Neural crest cell (in vitro differentiated cells): ENCODE results near the gene EXOC3. TPM values are rescaled to one million over a fixed set of nuclear protein-coding genes. Genes with fewer than 3 reads are reported as not detected.

Experiments
- DNase-seq: peaks from one replicate; pipeline ENCODE4 v3.0.0; 2021; ENCODE audit warnings: low read depth, mixed read lengths, low spot score
- H3K27ac Mint-ChIP-seq: one replicate; pipeline ENCODE4 v1.8.0; 2021; ENCODE audit warnings: mild to moderate bottlenecking, mixed read lengths; ENCODE audit not compliant: unreplicated experiment
- H3K27me3 Mint-ChIP-seq: 2 replicates; pipeline ENCODE4 v1.8.0; 2021; ENCODE audit warnings: low read depth, mild to moderate bottlenecking, mixed read lengths
- H3K36me3 Mint-ChIP-seq: 2 replicates; pipeline ENCODE4 v1.8.0; 2021; ENCODE audit warnings: low read depth, mild to moderate bottlenecking, mixed read lengths
- H3K4me1 Mint-ChIP-seq: 2 replicates; pipeline ENCODE4 v1.8.0; 2021; ENCODE audit warnings: mixed read lengths
- H3K4me3 Mint-ChIP-seq: one replicate; pipeline ENCODE4 v1.8.0; 2021; ENCODE audit warnings: mild to moderate bottlenecking, mixed read lengths
- H3K9me3 Mint-ChIP-seq: 2 replicates; pipeline ENCODE4 v1.8.0; 2021; ENCODE audit warnings: mixed read lengths
- total RNA-seq: library from RNA; stranded (reverse); gene quantifications from 2 replicates; pipeline ENCODE4 v1.2.1, GENCODE V29; 2021
- TF ChIP-seq, protein P1 (sequence below): fragments of 200-600 bp; sonication (generic); conservative IDR thresholded peaks from 2 replicates; pipeline ENCODE4 v1.5.0; 2021; ENCODE audit warnings: antibody characterized with exemption, mild to moderate bottlenecking

The EXOC3 gene
- total RNA-seq, 1 donor from 2014 or later: 61.3 TPM

DNA sequence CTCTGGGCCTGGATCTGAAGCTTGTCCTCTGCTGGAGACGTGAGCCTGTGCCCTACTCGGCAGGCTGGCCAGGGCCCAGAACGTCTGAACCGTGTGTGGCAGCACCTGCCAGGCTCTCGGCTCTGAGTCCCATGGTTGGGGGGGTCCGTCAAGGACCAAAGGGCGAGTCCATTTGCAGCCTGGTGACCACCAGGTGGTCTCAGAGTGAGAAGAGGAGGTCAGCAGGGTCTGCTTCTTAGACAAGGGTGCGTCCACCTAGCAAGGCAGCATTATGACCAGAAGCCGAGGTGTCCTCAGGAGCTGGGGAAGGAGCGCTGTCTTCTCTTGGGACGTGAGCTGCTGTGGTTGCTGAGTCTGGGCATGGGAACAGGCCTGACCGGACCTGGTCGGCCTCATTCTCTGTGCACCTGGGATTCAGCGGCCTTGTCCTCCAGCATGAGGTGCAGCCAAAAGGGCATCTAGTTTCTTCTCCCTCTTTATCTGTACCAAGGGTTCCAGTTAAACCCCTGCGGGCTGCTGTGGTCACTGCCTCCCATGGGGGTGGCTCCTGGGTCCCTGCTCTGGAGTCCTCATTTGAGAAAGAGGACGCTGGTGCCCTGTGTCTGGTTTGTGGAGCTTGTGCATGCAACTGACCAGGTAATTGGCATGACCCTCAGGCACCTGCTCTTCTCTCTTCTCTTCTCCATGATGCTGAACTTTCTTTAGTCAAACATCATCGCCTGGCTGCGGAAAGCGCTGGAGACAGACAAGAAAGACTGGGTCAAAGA is 14.4 kb downstream of the EXOC3 start:
- Mint-ChIP-seq H3K36me3 (peaks cover 28% of the 10 kb centered on the region), H3K27ac (no peak overlapping the region), H3K4me3 (no peak overlapping the region), H3K4me1 (no peaks in the 10 kb centered on the region), H3K27me3 (no peaks in the 10 kb centered on the region), H3K9me3 (no peaks in the 10 kb centered on the region)
- DNase-seq: no peak
- TF ChIP-seq, protein P1, sequence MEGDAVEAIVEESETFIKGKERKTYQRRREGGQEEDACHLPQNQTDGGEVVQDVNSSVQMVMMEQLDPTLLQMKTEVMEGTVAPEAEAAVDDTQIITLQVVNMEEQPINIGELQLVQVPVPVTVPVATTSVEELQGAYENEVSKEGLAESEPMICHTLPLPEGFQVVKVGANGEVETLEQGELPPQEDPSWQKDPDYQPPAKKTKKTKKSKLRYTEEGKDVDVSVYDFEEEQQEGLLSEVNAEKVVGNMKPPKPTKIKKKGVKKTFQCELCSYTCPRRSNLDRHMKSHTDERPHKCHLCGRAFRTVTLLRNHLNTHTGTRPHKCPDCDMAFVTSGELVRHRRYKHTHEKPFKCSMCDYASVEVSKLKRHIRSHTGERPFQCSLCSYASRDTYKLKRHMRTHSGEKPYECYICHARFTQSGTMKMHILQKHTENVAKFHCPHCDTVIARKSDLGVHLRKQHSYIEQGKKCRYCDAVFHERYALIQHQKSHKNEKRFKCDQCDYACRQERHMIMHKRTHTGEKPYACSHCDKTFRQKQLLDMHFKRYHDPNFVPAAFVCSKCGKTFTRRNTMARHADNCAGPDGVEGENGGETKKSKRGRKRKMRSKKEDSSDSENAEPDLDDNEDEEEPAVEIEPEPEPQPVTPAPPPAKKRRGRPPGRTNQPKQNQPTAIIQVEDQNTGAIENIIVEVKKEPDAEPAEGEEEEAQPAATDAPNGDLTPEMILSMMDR: no peak

DNA sequence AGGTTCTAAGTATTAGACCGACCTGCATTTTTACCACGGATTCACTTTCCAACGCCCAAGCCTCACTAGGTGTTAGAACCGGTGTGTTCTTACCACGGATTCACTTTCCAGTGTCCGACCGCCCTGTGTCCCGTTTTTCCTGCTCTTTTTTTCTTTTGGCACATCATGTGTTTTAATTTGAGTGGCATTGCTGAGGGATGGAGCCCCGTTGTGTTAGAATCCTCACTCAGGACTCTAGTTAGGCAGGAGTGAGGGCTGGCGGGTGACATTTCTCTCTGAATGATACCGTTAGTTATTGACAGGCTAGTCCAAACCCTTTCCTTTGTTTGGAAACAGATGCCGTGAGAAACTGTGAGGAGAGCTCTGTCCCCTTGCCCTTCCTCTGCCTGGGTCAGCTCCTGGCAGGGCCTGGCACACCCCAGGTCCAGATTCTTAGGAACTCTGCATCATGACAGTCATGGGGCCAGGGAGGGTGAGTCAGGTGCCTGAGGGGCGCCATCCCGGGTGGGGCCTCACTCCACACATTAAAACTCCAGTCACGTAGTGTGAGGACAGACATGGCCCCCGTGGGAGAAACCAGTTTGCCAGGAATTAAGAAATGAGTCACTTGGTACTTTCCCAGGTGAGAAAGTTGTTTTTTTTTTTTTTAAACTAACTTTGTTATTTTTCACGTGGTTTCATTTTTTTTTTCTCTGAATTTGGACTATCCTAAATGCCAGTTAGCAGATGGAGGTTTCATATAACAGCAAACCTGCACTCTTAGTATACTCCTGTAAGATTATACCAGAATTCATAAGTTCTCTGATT is 15.8 kb downstream of the EXOC3 start:
- no peaks in the 10 kb centered on the region for H3K27me3 Mint-ChIP-seq
- TF ChIP-seq, protein P1: no peak
- no peak overlapping the region for H3K27ac Mint-ChIP-seq
- no peaks in the 10 kb centered on the region for H3K9me3 Mint-ChIP-seq
- H3K4me1 Mint-ChIP-seq: no peaks in the 10 kb centered on the region
- DNase-seq: no peak
- H3K4me3 Mint-ChIP-seq: no peak overlapping the region
- H3K36me3 Mint-ChIP-seq: peaks cover 16% of the 10 kb centered on the region

DNA sequence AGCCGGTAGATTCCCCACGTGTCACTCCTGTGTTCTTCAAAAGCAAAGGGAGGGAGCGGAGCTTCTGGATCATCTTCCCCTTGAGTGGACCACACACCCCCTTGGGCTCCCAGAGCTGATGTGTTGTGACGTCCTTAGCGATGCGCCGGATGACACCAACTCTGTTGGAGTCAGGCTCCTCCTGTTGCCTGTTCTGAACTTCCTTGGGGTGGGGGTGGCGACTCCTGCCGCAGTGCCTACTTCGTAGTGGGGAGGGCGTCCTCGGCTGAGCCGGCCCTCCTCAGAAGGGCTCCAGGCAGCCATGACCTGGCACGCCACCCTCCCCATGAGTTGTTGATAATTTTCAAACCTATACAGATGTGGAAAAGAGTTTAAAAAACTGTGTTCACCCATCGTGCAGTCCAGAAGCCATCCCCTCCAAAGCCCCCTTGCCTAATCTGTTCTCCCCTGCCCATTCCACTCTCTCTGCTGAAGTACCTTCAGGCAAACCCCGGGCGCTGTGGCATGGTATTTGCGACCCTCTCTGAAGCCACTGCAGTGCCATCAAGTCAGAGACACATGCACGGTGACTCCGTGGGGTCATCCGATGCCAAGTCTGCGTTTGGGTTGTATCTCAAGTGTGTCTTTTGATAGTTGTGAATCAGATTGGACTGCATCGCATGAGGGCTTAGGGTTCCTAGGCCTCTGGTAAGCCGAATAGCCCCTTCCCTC is 16.7 kb downstream of the EXOC3 start:
- TF ChIP-seq, protein P1: no peak
- Mint-ChIP-seq H3K27ac (no peak overlapping the region), H3K36me3 (peaks cover 9% of the 10 kb centered on the region), H3K4me1 (no peaks in the 10 kb centered on the region), H3K4me3 (no peak overlapping the region), H3K27me3 (no peaks in the 10 kb centered on the region), H3K9me3 (no peaks in the 10 kb centered on the region)
- no peak for DNase-seq

DNA sequence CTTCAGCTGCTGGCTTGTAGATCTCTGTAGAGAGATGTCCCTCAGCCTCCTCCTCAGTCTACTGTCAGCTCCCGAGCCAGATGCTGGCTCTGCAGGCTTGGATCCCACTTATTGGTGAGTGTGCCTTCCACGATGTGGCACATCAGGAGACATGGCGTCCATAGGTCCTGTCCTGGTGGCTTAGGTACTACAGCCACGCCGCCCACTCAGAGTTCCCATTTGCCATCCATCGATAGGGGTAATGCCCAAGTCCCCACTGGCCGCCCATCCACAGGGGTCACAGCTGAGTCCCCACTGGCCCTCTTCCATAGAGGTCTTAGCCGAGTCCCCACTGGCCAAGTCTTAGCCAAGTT is 17.3 kb downstream of the EXOC3 start:
- Mint-ChIP-seq H3K27ac (no peak overlapping the region), H3K4me1 (no peaks in the 10 kb centered on the region), H3K27me3 (no peaks in the 10 kb centered on the region), H3K4me3 (no peak overlapping the region), H3K9me3 (no peaks in the 10 kb centered on the region), H3K36me3 (peaks cover 6% of the 10 kb centered on the region)
- TF ChIP-seq, protein P1: no peak
- DNase-seq: no peak

DNA sequence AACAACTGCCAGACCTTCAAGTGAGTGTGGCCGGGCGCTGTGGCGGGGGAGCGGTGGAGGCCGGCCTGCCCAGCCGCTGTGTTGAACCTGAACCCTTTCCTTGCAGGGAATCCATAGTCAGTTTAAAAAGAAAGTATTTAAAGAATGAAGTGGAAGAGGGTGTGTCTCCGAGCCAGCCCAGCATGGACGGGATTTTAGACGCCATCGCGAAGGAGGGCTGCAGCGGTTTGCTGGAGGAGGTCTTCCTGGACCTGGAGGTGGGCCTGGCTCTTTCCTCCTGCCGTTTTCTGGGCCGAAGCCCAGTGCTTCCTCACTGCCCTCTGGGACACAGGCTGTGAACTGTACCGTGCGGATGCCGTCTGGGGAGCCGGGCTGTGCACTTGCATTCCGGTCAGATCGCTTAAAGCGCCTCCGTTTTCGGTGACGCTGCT is 19.1 kb downstream of the EXOC3 start:
- TF ChIP-seq, protein P1: no peak
- Mint-ChIP-seq H3K9me3 (no peaks in the 10 kb centered on the region), H3K4me3 (no peak overlapping the region), H3K27ac (no peak overlapping the region), H3K36me3 (peaks cover 6% of the 10 kb centered on the region), H3K4me1 (no peaks in the 10 kb centered on the region), H3K27me3 (no peaks in the 10 kb centered on the region)
- no peak for DNase-seq
